ENCODE data around the gene DLGAP1.

DLGAP1 gene

DNA sequence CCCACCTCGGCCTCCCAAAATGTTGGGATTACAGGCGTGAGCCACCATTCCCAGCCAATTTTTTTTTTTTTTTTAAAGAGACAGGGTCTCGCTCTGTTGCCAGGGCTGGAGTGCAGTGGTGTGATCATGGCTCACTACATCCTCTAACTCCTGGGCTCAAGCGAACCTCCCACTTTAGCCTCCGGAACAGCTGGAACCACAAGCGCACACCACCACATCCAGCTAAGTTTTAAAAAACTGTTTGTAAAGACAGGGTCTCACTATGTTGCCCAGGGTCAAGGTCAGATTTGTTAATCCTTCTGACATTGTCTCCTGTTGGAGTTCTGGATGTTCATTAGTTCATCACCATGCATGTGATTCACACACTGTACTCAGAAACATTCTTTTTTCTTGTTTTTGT is 855.2 kb downstream of the DLGAP1 start:
- in situ Hi-C loops (cut with HindIII; ENCODE audit: low sequenced_read_pairs): no loop called here

DNA sequence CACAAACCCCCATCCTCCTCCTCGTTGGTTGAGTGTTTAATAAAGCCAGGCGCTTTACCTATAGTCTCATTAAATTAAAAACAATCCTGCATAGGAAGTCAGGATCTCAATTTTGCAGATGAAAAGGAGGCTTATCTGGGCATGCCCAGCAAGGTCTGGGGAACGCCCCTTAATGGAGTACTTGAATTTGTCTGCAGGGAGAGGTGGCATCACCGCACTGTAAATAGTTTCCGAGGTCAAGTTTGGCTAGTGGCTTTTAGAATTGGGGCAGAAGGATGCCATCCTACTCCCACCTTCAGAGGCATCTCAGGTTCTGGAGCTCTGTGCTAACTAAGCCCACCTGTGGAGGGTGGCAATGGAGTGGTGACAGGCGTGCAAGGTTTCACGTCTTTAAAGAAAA is 855.9 kb downstream of the DLGAP1 start:
- in situ Hi-C loops (cut with HindIII; ENCODE audit: low sequenced_read_pairs): no loop called here

DNA sequence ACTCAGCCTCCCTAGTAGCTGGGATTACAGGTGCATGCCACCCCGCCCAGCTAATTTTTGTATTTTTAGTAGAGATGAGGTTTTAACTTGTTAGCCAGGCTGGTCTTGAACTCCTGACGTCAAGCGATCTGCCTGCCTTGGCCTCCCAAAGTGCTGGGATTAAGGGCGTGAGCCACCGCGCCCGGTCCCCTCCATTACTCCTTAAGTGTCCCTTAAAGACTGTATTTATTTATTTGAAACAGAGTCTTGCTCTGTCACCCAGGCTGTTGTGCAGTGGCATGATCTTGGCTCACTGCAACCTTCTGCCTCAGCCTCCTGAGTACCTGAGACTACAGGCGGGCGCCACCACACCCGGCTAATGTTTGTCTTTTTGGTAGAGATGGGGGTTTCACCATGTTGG is 856.5 kb downstream of the DLGAP1 start:
- in situ Hi-C loops (cut with HindIII; ENCODE audit: low sequenced_read_pairs): no loop called here

DNA sequence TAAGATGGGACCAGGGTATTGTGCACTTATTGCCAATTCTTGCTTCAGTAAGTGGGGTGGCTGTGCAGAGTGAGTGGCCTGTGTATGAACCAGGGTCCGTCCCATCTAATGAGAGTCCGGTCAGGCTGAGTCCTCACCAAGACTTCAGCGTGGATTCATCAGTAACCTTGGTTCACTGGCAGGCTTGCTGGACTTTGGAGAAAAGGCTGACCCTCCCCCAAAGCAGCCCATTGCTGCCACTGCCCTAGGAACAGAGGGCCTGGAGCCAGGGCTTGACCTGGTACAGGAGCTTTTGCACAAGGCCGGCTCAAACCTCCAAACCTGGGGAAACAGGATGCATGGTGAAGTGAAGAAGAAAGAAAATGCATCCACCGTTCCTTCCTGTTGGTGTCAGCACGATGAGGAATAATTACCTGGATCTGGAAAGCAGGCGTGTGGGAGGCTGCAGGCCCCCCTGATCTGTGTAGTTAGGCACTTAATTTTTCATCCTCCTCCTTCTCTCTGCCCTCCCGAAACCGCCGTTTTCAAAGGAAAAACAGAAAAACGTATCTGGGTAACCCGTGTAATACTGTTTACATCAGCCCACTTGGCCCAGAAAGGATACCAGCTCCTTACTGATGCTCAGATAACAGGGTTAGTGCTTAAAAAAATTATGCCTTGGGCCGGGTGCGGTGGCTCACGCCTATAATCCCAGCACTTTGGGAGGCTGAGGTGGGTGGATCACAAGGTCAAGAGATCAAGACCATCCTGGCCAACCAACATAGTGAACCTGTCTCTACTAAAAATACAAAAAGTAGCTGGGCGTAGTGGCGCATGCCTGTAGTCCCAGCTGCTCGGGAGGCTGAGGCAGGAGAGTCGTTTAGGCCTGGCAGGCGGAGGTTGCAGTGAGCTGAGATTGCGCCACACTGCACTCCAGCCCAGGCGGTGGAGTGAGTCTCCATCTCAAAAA is 857.4 kb downstream of the DLGAP1 start:
- in situ Hi-C loops (cut with HindIII; ENCODE audit: low sequenced_read_pairs): no loop called here

DNA sequence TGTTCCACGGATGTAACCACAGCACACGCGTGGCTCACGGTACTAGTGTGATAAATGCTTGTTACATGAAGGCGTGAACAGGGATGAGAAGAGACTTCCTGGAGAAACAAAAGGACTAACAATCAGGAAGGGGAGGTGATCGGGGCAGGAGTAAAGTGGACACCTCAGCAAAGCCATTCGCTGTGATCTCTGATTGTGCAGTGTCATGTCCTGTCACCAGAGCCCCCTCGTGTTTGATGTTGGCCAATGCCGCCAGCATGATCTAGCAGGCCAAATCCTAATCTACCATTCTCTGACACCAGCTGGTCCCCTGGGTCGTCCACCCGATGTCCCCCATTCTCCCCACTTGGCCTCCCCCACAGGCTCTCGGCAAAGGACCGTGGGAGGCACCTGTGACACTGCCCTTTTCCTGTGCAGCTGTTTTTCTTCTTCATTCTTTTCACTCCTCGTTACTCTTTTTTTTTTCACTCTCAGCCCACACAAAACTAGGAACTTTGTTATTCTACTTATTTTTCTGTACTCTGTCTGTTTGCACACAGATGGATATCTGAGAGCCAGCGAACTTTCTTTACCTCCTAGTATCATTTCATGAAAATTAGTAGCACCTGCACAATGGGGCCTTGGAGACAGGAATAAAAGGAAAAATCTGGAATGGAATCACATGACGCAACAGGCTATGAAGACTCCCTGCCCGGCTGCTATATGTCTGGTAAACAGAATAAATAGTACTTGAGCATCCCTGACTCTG is 858.3 kb downstream of the DLGAP1 start:
- in situ Hi-C loops (cut with HindIII; ENCODE audit: low sequenced_read_pairs): no loop called here

DNA sequence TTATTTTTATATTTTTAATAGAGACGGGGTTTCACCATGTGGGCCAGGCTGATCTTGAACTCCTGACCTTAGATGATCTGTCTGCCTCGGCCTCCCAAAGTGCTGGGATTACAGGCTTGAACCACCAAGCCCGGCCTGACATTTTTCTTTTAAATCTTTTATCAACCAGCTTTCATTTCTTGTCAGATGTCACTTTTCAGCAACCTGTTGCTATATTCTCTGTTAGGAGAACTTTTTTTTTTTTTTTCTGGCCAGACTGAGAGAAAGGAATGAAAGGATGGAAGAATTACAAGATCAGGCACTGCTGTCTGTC is 858.8 kb downstream of the DLGAP1 start:
- in situ Hi-C loops (cut with HindIII; ENCODE audit: low sequenced_read_pairs): no loop called here

DNA sequence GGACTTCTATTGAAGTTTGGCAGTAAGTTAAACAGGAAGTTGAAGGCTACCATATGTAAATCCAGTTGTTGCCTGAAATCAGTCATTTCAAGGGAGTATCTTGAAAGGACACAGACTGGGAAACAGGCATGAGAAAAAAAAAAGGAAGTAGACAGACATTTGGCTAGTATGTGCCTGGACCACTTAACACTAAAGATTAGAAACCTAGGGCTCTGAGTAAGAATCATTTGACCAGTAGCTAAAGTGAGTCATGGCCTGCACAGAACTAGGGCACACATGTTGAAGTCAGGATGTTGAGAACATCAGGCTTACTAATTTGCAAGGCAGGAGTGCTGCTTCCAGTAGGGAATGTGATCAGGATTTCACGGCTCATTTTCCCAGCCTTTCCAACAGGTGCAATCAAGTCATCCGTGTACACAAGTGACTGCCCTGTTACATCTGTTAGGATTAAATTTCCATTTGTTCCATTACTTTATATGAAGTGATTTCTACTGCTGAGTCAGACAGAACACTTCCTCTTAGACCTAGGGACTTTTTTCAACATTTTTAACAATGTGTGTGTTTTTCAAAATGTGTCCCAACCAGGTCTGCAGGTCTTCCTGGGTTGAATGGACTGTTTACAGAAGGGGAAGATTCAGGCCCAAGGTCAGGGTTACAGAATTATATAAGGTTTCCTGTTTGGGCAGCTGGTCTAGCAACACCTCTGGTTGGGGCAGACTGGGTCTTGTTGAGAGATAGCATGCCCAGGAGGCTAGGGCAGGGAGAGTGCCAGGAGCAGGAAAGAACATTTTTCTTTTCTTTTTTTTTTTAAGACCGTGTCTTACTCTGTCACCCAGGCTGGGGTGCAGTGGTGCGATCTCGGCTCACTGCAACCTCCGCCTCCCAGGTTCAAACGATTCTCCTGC is 859.5 kb downstream of the DLGAP1 start:
- in situ Hi-C loops (cut with HindIII; ENCODE audit: low sequenced_read_pairs): no loop called here

DNA sequence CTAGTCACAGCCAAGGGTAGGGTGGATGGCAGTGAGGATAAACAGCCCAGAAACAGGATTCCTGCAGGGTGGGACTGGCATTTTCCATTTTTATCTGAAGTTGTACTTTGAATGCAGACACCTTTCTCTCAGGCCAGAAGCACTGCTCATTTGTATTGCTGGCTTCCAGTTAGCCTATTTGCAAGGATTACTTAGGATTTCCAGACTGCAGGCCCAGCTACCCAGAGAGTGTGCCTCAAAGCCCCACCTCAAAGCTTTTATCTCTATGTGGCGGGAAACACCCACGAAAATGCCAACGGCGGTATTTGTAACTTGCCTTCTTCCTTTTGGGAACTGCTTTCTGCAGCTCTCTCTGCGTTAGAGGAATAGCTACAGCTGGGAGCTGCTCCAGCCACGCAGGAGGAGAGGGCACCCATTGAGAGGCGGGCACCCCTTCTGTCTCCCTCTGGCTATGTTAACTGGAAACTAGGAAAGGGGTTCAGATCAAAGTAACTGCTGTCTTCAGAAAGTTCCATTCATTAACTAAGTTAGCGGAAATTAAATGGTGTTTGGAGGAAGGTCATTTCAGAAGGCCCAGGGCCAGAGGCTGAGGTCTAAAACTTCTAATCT is 860.2 kb downstream of the DLGAP1 start:
- in situ Hi-C loops (cut with HindIII; ENCODE audit: low sequenced_read_pairs): no loop called here

DNA sequence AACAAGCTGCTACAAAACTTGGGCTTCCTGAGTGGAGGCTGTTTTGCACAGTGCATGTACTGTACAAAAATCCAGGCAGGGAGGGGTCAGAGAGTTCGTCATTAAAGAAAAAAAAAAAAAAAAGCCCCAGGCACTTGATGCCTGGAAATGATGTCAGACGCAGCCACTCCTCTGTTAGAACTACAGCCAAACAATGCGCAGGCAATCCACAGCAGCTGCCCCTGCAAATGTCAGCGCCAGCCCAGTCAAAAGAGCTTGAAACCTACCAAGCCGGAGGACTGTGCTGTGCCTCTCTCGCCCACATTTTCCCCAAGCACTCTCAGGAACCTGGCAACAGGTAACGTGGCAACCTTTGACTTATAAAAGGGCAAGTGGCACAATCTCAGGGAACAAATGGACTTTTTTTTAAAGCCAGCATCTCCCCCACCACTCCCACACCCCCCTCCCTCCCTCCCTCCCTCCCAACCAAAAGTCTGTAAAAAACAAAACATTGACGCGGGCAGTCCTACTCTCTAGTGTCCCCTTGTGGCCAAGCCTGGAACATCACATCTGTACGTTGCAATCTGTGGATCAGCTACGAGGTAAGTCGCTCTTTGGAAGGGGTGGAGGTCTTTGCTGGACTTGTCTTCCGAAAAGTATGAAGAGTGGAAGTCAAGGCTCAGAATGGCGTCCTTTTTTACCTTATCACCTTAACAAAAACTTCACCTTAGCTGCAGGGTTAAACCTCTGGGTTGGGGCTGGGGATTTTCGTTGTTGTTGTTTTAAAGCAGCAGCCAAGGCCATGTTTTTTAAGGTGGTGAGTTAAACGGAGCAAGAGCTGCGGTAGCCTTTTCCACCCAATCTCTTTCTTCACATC is 861.0 kb downstream of the DLGAP1 start:
- in situ Hi-C loops (cut with HindIII; ENCODE audit: low sequenced_read_pairs): no loop called here

DNA sequence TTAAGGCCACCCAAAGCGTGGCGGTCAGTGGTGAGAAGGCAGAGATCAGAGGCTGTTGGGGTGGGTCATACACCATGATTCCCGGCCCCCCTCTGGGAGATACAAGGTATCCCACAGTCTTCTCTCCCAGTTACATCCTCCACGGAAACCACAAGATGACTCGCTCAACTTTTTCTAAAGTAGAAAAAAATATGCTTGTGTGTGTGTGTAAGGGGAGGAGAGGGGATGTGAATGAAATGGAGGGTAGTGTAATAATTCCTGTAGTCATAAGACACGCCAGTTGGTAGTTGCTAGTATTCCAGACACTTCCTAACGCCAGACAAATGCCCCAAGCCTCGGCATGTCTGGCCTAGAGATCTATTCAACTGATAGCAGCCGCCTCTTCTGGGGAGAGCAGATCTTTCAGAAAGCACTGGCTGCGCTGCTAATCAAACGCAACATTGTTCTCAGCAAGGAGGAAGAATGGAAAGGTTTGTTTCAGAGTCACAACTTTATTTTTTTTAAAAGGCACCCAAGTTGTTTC is 861.7 kb downstream of the DLGAP1 start:
- in situ Hi-C loops (cut with HindIII; ENCODE audit: low sequenced_read_pairs): no loop called here

DNA sequence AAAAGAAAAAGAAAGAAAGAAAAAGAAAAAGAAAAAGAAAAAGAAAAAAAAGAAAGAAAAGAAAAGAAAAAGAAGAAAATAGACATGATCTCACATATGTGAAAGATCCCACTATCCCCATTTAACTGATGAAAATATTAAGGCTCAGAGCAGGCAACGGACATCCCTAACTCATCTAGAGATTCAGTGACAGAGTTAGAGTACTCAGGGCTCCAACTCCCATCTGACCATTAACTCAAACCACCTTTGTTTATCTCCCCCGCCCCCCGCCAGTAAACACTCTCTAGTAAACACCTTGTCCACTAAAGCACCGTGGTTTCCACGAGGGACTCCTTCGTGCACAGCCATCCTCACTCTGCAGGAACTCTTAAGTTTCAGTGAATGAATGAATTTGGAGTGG is 862.2 kb downstream of the DLGAP1 start:
- in situ Hi-C loops (cut with HindIII; ENCODE audit: low sequenced_read_pairs): no loop called here

DNA sequence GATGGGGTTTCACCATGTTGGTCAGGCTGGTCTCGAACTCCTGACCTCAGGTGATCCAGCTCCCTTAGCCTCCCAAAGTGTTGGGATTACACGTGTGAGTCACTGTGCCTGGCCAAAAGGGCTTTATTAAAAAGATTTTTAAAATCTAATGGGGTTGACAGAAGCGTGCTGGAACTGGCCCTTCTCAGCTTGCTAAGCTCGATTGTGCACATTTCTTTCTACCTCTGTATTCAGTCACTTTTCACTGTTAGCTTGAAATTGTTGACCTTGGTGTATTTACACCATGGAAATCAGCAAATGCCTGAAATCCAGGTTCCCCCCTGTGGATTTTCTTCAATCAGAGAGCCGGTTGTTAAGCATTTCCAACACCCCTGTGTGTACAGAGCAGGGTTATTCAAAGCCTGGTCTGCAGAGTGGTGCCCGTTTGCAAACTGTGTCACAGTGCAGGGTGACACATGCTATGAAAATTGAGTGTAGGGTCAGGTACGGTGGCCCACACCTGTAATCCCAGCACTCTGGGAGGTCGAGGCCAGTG is 864.9 kb downstream of the DLGAP1 start:
- in situ Hi-C loops (cut with HindIII; ENCODE audit: low sequenced_read_pairs): no loop called here

DNA sequence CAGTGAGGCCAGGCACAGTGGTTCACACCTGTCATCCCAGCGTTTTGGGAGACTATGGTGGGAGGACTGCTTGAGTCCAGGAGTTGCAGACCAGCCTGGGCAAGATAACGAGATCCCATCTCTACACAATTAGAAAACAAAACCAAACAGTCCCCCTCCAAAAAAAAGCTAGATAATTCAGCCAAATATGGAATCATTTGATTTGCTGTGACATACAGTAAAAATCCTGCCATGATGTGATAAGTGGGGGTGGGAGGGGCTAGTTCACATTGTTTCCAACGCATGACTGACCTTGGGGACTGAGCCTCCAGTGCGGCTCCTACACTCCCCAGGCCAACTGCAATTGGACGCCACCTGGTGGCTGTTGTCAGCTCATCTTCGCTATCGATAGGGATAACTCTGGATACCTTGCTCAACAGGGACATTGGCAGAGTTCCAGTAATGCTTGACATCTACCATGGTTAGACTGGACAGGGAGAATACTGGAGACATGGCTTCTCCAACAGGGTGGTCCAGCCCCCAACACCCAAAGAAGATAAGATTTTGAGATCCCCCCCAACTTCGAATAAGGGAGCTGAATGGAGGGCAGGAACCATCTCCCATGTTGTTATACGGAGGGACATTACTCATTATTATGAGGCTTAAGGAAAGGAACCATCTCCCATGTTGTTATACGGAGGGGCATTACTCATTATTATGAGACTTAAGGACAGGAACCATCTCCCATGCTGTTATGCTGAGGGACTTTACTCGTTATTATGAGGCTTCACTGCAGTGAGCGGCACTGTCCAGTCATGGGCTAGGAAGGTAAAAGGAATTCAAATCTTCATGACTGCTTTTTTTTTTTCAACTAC is 869.2 kb downstream of the DLGAP1 start:
- in situ Hi-C loops (cut with HindIII; ENCODE audit: low sequenced_read_pairs): loop anchor here (10.0 kb wide), 1 partner anchor 131 kb away; the partner anchor contains the start of gene TGIF1

DNA sequence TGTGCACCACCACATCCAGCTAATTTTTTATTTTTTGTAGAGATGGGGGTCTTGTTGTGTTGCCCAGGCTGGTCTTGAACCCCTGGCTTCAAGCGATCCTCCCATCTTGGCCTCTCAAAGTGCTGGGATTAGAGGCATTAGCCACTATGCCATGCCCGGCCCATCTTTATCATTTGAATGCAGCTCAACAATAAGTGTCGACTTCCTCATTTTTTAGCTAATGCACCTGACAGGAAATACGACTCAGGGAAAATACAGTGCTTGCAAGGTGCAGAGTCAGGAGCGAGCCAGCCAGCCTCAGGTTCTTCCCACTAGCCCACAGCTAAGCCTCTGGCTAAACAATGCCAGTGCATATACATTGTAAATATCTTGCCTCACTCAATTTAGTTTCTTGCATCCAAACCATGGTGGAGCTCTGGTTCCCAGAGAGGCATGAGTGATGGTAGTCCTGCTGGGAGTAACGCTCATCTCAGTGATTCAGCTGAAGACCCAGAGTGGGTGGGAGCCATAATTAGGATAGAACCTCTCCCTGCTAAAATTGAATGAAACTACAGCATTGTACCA is 870.1 kb downstream of the DLGAP1 start:
- in situ Hi-C loops (cut with HindIII; ENCODE audit: low sequenced_read_pairs): loop anchor here (10.0 kb wide), 1 partner anchor 130 kb away; the partner anchor contains the start of gene TGIF1

DNA sequence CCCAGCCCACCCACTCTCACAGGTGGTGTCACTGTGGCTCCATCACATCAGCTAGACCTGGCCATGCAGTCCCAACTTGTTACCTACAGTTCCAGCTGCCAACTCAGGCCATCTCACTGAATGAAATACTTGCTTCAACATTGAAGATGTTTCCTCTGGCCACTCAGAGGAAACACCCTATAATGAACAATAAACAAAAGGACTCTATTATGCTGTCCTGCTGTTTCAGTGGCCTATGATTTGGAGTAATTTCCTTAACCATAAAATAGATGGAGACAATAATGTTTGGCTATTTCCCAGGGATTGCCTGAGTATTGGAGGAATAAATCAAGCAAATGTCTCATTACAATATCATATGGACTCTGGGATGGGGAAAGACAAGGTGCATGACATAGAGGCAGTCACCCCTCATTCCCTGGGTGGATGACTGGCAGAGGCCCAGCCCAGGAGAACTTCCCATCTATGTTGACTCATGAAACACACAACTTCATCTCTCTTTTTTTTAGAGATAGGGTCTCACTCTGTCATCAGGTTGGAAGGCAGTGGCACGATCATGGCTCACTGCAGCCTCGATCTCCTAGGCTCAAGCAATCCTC is 870.7 kb downstream of the DLGAP1 start:
- in situ Hi-C loops (cut with HindIII; ENCODE audit: low sequenced_read_pairs): loop anchor here (10.0 kb wide), 1 partner anchor 130 kb away; the partner anchor contains the start of gene TGIF1

DNA sequence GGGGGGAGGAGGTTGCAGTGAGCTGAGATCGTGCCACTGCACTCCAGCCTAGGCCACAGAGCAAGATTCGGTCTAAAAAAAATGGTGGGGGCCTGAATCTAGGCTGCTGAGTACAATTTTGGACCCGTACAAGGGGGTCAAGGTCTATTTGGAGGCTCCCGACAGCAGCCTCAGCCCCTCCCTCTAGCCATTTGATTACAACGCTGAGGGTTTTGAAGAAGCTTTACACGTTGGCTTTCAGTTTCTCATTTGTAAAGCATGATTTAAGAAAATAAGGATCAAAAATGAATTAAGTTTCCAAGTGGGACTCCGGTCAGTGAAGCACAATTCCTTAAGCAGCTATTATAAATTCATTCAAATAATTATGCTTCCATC is 871.2 kb downstream of the DLGAP1 start:
- in situ Hi-C loops (cut with HindIII; ENCODE audit: low sequenced_read_pairs): loop anchor here (10.0 kb wide), 1 partner anchor 129 kb away; the partner anchor contains the start of gene TGIF1

DNA sequence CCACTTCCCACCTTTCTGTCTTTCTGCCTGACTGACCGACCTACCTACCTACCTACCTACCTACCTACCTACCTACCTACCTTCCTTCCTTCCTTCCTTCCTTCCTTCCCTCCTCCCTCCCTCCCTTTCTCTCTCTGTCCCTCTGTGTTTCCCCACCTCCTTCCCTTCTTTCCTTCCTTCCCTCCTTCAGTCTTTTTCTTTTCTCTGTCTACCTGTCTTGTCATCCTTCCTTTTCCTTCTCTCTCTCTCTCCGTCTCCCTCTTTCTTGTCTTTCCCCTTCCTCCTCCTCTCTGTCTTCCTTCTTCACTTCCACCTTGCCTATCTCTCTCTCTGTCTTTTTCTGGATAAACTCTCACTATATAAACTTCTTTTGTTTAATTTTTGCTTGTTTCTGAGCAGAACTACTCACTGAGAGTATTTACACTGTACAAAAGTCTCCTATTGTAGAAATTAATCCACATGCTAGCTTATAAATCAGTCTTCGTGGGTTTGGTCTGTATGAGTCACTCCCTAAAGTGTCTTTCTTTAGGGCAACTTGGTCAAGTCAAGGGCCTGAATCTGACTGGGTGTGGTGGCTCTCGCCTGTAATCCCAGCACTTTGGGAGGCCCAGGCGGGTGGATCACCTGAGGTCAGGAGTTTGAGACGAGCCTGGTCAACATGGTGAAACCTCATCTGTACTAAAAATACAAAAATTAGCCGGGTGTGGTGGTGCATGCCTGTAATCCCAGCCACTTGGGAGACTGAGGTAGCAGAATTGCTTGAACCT is 871.8 kb downstream of the DLGAP1 start:
- in situ Hi-C loops (cut with HindIII; ENCODE audit: low sequenced_read_pairs): loop anchor here (10.0 kb wide), 1 partner anchor 128 kb away; the partner anchor contains the start of gene TGIF1

All from DLD1 (cell line).